OCI-LY1 (cell line): Measurements from ENCODE around the gene GTF3C1.

Experiments used
- EZH2 ChIP-seq: fragments of 200-600 bp; sonication (generic), shearing (Covaris generic); IDR thresholded peaks from 2 replicates; pipeline ENCODE4 v1.8.0; 2017; ENCODE audit warnings: borderline replicate concordance, mixed run types, mild to moderate bottlenecking, antibody characterized with exemption, low read length, moderate library complexity, mixed read lengths
- TF ChIP-seq, protein P1 (sequence below): fragments of 200-600 bp; sonication (generic), shearing (Covaris generic); IDR thresholded peaks from 2 replicates; pipeline ENCODE4 v1.5.1; 2017; ENCODE audit warnings: mild to moderate bottlenecking, antibody characterized with exemption, low read length, moderate library complexity, mixed read lengths

DNA sequence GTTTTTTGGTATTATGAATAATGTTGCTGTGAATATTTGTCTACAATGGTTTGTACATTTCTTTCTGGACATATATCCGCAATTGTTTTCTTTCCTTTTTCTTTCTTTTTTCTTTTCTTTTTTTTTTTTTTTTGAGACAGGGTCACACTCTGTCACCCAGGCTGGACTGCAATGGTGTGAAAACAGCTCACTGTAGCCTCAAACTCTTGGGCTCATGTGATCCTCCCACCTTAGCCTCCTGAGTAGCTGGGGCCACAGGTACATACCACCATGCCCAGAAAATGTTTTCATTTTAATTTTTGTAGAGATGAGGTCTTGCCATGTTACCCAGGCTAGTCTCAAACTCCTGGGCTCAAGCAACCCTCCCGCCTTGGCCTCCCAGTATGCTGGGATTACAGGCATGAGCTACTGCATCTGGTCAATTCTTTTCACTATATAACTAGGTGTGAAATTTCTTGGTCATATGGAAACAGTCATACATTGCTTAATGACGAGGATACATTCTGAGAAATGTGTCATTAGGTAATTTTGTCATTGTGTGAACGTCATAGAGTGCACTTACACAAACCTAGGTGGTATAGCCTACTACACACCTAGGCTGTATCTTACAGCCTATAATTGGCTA lies 132.6 kb downstream of the GTF3C1 start:
- TF ChIP-seq, protein P1, sequence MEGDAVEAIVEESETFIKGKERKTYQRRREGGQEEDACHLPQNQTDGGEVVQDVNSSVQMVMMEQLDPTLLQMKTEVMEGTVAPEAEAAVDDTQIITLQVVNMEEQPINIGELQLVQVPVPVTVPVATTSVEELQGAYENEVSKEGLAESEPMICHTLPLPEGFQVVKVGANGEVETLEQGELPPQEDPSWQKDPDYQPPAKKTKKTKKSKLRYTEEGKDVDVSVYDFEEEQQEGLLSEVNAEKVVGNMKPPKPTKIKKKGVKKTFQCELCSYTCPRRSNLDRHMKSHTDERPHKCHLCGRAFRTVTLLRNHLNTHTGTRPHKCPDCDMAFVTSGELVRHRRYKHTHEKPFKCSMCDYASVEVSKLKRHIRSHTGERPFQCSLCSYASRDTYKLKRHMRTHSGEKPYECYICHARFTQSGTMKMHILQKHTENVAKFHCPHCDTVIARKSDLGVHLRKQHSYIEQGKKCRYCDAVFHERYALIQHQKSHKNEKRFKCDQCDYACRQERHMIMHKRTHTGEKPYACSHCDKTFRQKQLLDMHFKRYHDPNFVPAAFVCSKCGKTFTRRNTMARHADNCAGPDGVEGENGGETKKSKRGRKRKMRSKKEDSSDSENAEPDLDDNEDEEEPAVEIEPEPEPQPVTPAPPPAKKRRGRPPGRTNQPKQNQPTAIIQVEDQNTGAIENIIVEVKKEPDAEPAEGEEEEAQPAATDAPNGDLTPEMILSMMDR, result no peak
- TF ChIP-seq EZH2, result no peak
